ENCODE measurements around the gene TESK2.

- TF ChIP-seq ZZZ3 (CRISPR knock-in tag; IDR thresholded peaks at IDR 0.05; ENCODE audit: borderline replicate concordance) (no peak), CBX1 (IDR thresholded peaks at IDR 0.05; ENCODE audit: low read depth) (no peak), ZNF124 (CRISPR knock-in tag; IDR thresholded peaks at IDR 0.05) (no peak), JUND (CRISPR knock-in tag; IDR thresholded peaks at IDR 0.05) (no peak), KLF11 (CRISPR knock-in tag; IDR thresholded peaks at IDR 0.05) (no peak), CTCF (CRISPR knock-in tag; IDR thresholded peaks at IDR 0.05) (no peak), BHLHE40 (IDR thresholded peaks at IDR 0.05; ENCODE audit: low read length) (no peak), RFXANK (CRISPR knock-in tag; IDR thresholded peaks at IDR 0.05) (no peak), TCF7 (IDR thresholded peaks at IDR 0.05; ENCODE audit: low read depth) (no peak), TAF1 (CRISPR knock-in tag; IDR thresholded peaks at IDR 0.05) (no peak)
Observed at GRCh38 chr1:45348020-45348419, 142.9 kb downstream of the TESK2 start.
